Measurements from ENCODE around the gene ABCC9.

DNA sequence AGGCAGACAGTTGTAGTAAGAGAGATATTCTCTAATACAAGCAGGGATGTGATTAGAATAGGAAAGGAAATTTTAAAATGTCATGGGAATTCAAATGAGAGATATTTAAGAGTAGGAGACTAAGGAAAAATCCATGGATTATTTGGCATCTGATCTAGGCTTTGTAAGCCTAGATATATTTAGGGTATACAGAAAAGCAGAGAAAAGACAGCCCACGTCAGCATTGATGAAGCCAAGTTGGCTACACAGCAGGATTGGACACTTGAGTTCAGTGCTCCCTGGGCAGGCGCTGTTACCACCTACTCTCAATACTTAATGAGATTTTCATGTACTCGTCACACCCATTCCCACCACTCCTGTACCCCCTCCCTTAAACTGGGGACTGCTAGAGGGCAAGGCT is 165.1 kb downstream of the ABCC9 start:
- TF ChIP-seq, protein P1, sequence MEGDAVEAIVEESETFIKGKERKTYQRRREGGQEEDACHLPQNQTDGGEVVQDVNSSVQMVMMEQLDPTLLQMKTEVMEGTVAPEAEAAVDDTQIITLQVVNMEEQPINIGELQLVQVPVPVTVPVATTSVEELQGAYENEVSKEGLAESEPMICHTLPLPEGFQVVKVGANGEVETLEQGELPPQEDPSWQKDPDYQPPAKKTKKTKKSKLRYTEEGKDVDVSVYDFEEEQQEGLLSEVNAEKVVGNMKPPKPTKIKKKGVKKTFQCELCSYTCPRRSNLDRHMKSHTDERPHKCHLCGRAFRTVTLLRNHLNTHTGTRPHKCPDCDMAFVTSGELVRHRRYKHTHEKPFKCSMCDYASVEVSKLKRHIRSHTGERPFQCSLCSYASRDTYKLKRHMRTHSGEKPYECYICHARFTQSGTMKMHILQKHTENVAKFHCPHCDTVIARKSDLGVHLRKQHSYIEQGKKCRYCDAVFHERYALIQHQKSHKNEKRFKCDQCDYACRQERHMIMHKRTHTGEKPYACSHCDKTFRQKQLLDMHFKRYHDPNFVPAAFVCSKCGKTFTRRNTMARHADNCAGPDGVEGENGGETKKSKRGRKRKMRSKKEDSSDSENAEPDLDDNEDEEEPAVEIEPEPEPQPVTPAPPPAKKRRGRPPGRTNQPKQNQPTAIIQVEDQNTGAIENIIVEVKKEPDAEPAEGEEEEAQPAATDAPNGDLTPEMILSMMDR (IDR thresholded peaks at IDR 0.05), result no peak
- TF ChIP-seq POLR2A (IDR thresholded peaks at IDR 0.05), result no peak
